ENCODE measurements around the gene TCF7L1.

DNA sequence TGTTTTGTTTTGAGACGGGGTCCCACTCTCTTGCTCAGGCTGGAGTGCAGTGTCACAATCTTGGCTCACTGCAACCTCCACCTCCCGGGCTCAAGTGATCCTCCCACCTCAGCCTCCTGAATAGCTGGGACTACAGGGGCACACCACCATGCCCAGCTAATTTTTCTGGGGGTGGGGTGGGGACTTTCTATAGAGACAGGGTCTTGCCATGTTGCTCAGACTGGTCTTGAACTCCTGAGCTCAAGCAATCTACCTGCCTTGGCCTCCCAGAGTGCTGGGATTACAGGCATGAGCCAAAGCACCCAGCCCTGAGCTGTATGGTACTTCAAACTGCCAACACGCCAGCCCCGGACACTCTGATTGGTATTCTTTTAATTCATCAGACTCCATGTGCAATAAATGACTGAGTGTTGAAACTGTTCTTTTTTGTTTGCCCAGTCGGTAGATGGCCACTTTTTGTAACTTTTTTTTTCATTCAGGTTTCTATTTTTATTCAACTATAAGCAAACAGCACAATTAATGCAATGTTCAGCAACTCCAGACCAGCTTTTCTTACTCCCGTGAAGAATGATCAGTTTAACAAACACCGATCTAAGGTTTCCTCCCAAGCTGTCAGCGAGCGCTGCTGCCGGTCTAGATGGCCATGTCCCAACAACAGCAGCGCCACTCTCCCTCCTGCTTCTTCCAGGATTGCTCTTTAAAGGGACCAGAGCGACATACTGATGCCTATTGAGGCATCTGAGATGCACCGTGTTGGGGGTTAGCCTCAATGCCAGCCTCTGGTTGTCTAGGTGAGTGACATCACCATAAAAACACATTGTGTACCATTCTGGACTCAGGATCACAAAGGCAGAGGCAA lies 207.1 kb downstream of the TCF7L1 start:
- TF ChIP-seq, protein P1, sequence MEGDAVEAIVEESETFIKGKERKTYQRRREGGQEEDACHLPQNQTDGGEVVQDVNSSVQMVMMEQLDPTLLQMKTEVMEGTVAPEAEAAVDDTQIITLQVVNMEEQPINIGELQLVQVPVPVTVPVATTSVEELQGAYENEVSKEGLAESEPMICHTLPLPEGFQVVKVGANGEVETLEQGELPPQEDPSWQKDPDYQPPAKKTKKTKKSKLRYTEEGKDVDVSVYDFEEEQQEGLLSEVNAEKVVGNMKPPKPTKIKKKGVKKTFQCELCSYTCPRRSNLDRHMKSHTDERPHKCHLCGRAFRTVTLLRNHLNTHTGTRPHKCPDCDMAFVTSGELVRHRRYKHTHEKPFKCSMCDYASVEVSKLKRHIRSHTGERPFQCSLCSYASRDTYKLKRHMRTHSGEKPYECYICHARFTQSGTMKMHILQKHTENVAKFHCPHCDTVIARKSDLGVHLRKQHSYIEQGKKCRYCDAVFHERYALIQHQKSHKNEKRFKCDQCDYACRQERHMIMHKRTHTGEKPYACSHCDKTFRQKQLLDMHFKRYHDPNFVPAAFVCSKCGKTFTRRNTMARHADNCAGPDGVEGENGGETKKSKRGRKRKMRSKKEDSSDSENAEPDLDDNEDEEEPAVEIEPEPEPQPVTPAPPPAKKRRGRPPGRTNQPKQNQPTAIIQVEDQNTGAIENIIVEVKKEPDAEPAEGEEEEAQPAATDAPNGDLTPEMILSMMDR (conservative IDR thresholded peaks at IDR 0.05; ENCODE audit: low read length) = no peak
- TF ChIP-seq EZH2phosphoT487 (IDR thresholded peaks at IDR 0.05; ENCODE audit: borderline replicate concordance, low read depth, low read length) = no peak

All from OCI-LY7 (cell line).